HEK293T (cell line): Measurements from ENCODE around the gene TANC1.

Source experiments
- CTCF ChIA-PET: fragments of 350-600 bp; formaldehyde crosslinking; extraction: SDS; loops from one replicate; lab custom pipeline; 2021; ENCODE audit warnings: antibody characterized with exemption, inconsistent platforms; lab: Yijun Ruan, JAX
- POLR2A ChIA-PET: fragments of 350-600 bp; formaldehyde crosslinking; extraction: SDS; loops from one replicate; lab custom pipeline; 2020; ENCODE audit warnings: antibody characterized with exemption, inconsistent platforms; lab: Yijun Ruan, JAX
- DNase-seq: peaks from one replicate; pipeline ENCODE4 v3.0.0; 2012; ENCODE audit warnings: mixed read lengths; ENCODE audit errors: extremely low spot score
- ARNT ChIP-seq: fragments of 450-650 bp; IDR thresholded peaks from 2 replicates; pipeline ENCODE4 v1.6.1; 2017; ENCODE audit warnings: mild to moderate bottlenecking
- BHLHE40 ChIP-seq: fragments of 450-650 bp; IDR thresholded peaks from 2 replicates; pipeline ENCODE4 v1.6.1; 2016; ENCODE audit warnings: mild to moderate bottlenecking, moderate library complexity, borderline replicate concordance
- CTBP1 ChIP-seq: fragments of 450-650 bp; IDR thresholded peaks from 2 replicates; pipeline ENCODE4 v1.6.1; 2016; ENCODE audit warnings: borderline replicate concordance
- ELF4 ChIP-seq: fragments of 450-650 bp; IDR thresholded peaks from 2 replicates; pipeline ENCODE4 v1.6.1; 2017; ENCODE audit warnings: antibody characterized with exemption
- FOXA1 ChIP-seq: fragments of 450-650 bp; IDR thresholded peaks from 2 replicates; pipeline ENCODE4 v1.6.1; 2016; ENCODE audit warnings: mild to moderate bottlenecking
- FOXK2 ChIP-seq: fragments of 450-650 bp; IDR thresholded peaks from 2 replicates; pipeline ENCODE4 v1.6.1; 2016; ENCODE audit warnings: mild to moderate bottlenecking
- FOXM1 ChIP-seq: fragments of 450-650 bp; IDR thresholded peaks from 2 replicates; pipeline ENCODE4 v1.6.1; 2017; ENCODE audit warnings: mild to moderate bottlenecking, borderline replicate concordance
- HDGF ChIP-seq: fragments of 450-650 bp; IDR thresholded peaks from 2 replicates; pipeline ENCODE4 v1.6.1; 2017; ENCODE audit warnings: antibody characterized with exemption, borderline replicate concordance
- L3MBTL2 ChIP-seq: fragments of 450-650 bp; conservative IDR thresholded peaks from 2 replicates; pipeline ENCODE4 v1.6.1; 2016; ENCODE audit warnings: mild to moderate bottlenecking
- LEF1 ChIP-seq: fragments of 450-650 bp; IDR thresholded peaks from 2 replicates; pipeline ENCODE4 v1.6.1; 2017; ENCODE audit warnings: mild to moderate bottlenecking, borderline replicate concordance
- NFRKB ChIP-seq: fragments of 450-650 bp; IDR thresholded peaks from 2 replicates; pipeline ENCODE4 v1.6.1; 2016; ENCODE audit warnings: mild to moderate bottlenecking, moderate library complexity
- SP1 ChIP-seq: fragments of 450-650 bp; IDR thresholded peaks from 2 replicates; pipeline ENCODE4 v1.6.1; 2017
- SUZ12 ChIP-seq: fragments of 450-650 bp; IDR thresholded peaks from 2 replicates; pipeline ENCODE4 v1.6.1; 2016; ENCODE audit warnings: mild to moderate bottlenecking
- TARDBP ChIP-seq: fragments of 450-650 bp; IDR thresholded peaks from 2 replicates; pipeline ENCODE4 v1.6.1; 2016
- ZNF384 ChIP-seq: fragments of 450-650 bp; IDR thresholded peaks from 2 replicates; pipeline ENCODE4 v1.6.1; 2016
- TF ChIP-seq, protein P1 (sequence below): fragments of 450-650 bp; IDR thresholded peaks from 2 replicates; pipeline ENCODE4 v1.6.1; 2016

Gene TANC1

DNA sequence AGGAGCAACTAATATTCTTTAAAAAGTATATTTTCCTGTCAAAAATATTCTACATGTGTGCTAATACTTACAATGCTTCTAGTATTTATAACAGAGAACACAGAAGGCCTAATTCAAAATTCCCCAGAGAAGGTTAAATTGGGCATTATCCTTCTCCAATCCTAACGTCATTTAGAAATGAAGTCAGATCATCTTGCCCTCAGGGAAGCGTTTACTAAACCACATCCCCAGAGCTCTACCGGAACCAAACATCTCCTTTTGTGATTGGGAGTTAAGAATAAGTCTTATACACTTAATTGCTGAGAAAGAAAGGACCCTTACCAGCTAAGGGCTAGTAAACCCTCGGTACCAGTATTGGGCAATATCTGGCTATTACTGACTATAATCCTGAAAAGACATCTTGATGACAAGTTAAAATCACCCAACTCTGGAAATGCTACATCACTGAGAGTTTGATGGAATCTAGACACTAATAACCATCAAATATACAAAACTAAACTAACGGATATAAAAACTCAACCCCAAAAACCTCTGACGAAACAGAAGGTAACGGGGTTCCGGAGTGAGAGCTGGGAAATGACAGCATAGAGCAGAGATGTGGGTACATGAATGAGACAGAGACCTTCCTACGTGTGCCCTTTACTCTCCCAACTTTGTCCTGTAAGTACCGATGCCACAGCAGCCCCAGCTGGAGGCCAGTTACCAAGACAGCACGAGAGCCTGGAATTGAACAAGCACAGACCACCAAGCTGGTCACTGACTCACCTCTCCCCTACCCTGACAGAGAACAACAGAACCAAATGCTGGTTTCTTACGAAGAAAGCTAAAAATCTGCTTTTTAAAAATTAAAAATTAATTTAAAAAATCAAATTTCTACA lies 283.1 kb downstream of the TANC1 start:
- POLR2A ChIA-PET = no interaction called here
- CTCF ChIA-PET = no interaction called here
- TF ChIP-seq HDGF = no peak
- no peak for TF ChIP-seq FOXK2
- TF ChIP-seq TARDBP = no peak
- TF ChIP-seq ARNT = no peak
- no peak for TF ChIP-seq FOXA1
- TF ChIP-seq ELF4 = no peak
- no peak for TF ChIP-seq FOXM1
- TF ChIP-seq LEF1 = no peak
- DNase-seq = no peak

DNA sequence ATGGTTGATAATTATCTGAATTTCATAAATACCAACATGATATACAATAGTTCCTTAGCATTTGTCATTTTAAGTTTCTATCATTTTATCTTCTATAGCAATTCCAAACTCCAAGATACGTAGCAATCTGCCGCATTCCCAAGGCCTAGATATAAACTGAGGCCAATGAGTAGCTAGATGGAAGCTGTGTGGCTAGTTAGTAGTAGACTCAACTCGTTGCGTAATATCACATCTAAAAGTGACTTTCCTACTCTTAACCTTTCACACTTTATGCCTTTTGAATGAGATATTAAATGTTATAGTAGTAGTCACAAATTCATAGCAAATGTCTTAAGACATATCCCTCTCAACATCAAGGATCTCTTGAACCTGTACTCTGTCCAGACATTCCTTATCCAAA lies 284.5 kb downstream of the TANC1 start:
- POLR2A ChIA-PET = no interaction called here
- TF ChIP-seq BHLHE40 = no peak
- no peak for TF ChIP-seq FOXA1
- no peak for TF ChIP-seq TARDBP
- no peak for TF ChIP-seq FOXK2
- no peak for TF ChIP-seq SP1
- no peak for TF ChIP-seq ZNF384
- no peak for TF ChIP-seq ELF4
- TF ChIP-seq LEF1 = no peak
- TF ChIP-seq ARNT = no peak
- TF ChIP-seq FOXM1 = no peak
- TF ChIP-seq, protein P1, sequence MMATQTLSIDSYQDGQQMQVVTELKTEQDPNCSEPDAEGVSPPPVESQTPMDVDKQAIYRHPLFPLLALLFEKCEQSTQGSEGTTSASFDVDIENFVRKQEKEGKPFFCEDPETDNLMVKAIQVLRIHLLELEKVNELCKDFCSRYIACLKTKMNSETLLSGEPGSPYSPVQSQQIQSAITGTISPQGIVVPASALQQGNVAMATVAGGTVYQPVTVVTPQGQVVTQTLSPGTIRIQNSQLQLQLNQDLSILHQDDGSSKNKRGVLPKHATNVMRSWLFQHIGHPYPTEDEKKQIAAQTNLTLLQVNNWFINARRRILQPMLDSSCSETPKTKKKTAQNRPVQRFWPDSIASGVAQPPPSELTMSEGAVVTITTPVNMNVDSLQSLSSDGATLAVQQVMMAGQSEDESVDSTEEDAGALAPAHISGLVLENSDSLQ = no peak
- TF ChIP-seq L3MBTL2 = no peak
- TF ChIP-seq NFRKB = no peak
- TF ChIP-seq CTBP1 = no peak
- TF ChIP-seq HDGF = no peak
- no peak for TF ChIP-seq SUZ12
- CTCF ChIA-PET = no interaction called here
- no peak for DNase-seq

DNA sequence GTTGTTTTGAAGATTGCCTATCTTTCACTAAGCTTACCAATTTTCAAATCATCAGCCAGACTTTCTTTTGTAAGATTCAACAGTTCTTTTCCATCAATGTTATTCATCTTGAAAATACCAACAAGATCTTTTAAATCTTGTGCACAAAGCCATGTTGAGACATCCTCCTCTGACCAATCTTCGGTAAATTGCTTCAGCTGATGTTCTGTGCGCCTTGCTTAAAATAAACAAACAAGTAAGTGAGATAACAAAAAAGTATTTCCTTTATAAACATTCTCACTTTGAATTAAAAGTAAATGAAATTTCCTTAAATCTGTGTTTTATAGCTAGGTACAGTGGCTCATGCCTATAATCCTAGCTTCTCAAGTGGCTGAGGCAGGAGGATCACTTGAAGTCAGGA lies 287.7 kb downstream of the TANC1 start:
- no peak for DNase-seq
- POLR2A ChIA-PET = no interaction called here
- TF ChIP-seq ZNF384 = no peak
- TF ChIP-seq SUZ12 = no peak
- CTCF ChIA-PET = no interaction called here

DNA sequence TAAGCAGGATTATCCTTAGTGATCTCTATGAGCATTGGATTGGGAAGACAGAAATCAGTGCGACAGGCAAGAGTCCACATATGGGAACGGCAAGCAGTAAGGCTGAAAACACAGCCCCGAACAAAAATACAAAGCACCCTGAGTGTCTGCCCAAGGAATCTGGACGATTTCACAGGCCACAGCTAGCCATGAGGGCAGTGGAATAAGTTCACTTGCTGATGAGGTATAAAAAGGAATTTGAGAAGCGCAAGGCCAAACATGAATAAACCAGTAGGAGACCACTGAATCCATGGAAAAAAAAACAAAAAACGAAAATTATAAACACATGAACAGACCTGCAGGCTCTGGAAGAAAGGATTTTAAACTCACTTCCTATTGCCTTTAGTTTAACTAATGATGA lies 293.8 kb downstream of the TANC1 start:
- DNase-seq = no peak
- POLR2A ChIA-PET = no interaction called here
- CTCF ChIA-PET = no interaction called here
- TF ChIP-seq FOXK2 = no peak
- no peak for TF ChIP-seq FOXM1
- no peak for TF ChIP-seq CTBP1
- TF ChIP-seq SP1 = no peak
- TF ChIP-seq HDGF = no peak
- TF ChIP-seq LEF1 = no peak
- TF ChIP-seq TARDBP = no peak
- no peak for TF ChIP-seq NFRKB
- TF ChIP-seq FOXA1 = no peak
- no peak for TF ChIP-seq ZNF384
- TF ChIP-seq L3MBTL2 = no peak
- TF ChIP-seq, protein P1 = no peak

DNA sequence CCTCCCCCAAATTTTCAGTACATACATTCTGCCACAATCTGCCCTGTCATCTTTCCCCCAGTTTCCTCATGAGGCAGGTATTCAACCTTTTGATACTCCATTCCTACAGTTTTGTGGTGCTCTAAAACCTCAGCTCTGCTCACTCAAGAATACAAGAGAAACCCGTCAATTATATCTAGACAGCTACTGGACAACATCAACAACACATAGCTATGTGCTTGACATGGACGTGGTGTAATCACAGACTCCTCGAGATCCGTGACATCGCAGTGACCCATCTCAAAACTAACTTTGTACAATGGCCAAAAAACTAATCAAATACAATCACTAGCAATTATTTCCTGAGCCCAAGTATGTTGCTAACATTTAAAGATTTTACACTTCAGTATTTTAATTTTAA lies 294.5 kb downstream of the TANC1 start:
- no peak for DNase-seq
- TF ChIP-seq FOXK2 = no peak
- no peak for TF ChIP-seq FOXA1
- no peak for TF ChIP-seq NFRKB
- TF ChIP-seq SUZ12 = no peak
- no peak for TF ChIP-seq FOXM1
- no peak for TF ChIP-seq ARNT
- TF ChIP-seq ELF4 = no peak
- TF ChIP-seq HDGF = no peak
- TF ChIP-seq ZNF384 = no peak
- no peak for TF ChIP-seq SP1
- no peak for TF ChIP-seq LEF1
- TF ChIP-seq TARDBP = no peak
- TF ChIP-seq CTBP1 = no peak
- TF ChIP-seq L3MBTL2 = no peak
- TF ChIP-seq, protein P1 = no peak
- TF ChIP-seq BHLHE40 = no peak
- CTCF ChIA-PET = no interaction called here
- POLR2A ChIA-PET = no interaction called here

DNA sequence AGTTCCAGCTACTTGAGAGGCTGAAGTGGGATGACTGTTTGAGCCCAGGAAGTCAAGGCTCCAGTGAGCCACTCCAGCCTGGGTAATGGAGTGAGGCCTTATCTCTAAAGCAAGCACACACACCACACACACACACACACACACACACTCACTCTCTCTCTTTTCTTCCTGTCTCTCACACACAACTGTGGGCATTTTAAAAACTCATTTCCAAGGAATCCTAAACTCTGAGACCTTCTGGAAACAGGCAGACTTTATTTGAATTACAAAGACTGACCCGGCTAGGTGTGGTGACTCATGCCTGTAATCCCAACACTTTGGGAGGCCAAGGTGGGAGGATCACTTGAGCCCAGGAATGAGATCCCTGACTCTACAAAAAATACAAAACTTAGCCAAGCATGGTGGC lies 296.7 kb downstream of the TANC1 start:
- no peak for DNase-seq
- TF ChIP-seq LEF1 (no peak), HDGF (no peak), NFRKB (no peak), ARNT (no peak), FOXM1 (no peak), ELF4 (no peak), ZNF384 (no peak), L3MBTL2 (no peak), CTBP1 (no peak), SUZ12 (no peak)
- TF ChIP-seq, protein P1 = no peak
- CTCF ChIA-PET = interaction anchor here (0.6 kb wide), 1 partner anchor 140 kb away, joined by 3 read pairs; no protein-coding TSS in a partner anchor
- POLR2A ChIA-PET = no interaction called here
